SK-N-SH (cell line): Measurements from ENCODE around the gene DPH7. TPM values are rescaled to one million over a fixed set of nuclear protein-coding genes. Genes with fewer than 3 reads are reported as not detected.
A peak's percentile ranks its signal among the peaks of the same experiment; 100 is the strongest.

Experiments
- CTCF ChIA-PET: fragments of 300-600, 350-600 bp; formaldehyde crosslinking; extraction: SDS; loops from one replicate; lab custom pipeline; 2021; lab: Yijun Ruan, JAX
- POLR2A ChIA-PET: fragments of 350-600 bp; sonication (Branson Sonifier 250); formaldehyde crosslinking; extraction: SDS; loops from one replicate; lab custom pipeline; 2020; ENCODE audit warnings: antibody characterized with exemption, inconsistent platforms; lab: Yijun Ruan, JAX
- DNase-seq: peaks from one replicate; pipeline ENCODE4 v3.0.0; 2012
- H2AFZ ChIP-seq: fragments of 200-600 bp; sonication (generic); 2 replicates; pipeline ENCODE4 v1.8.1; 2016; ENCODE audit warnings: antibody characterized with exemption, mild to moderate bottlenecking, low read depth
- H3F3A ChIP-seq: fragments of 200-600 bp; sonication (generic); replicated peaks from 2 replicates; pipeline ENCODE3; 2016; ENCODE audit warnings: antibody characterized with exemption, mild to moderate bottlenecking; ENCODE audit not compliant: insufficient read depth
- H3K27ac ChIP-seq, 2 experiments: fragments of 200-500 bp in 1 of 2; fragments of 200-600 bp in 1 of 2; sonication (Bioruptor generic) in 1 of 2; sonication (generic), shearing (Covaris generic) in 1 of 2; 2 replicates each; pipeline versions ENCODE4 v1.5.1 to v1.6.1; 2014 to 2016; ENCODE audit warnings: low read depth in 2 of 2, inconsistent platforms in 1 of 2, low read length in 1 of 2, mild to moderate bottlenecking in 1 of 2, mixed read lengths in 1 of 2
- H3K27me3 ChIP-seq: fragments of 200-600 bp; sonication (generic), shearing (Covaris generic); 2 replicates; pipeline ENCODE4 v1.6.1; 2016; ENCODE audit warnings: mixed run types; ENCODE audit not compliant: insufficient read depth
- H3K36me3 ChIP-seq, 2 experiments: fragments of 200-500 bp in 1 of 2; fragments of 200-600 bp in 1 of 2; sonication (Bioruptor generic) in 1 of 2; sonication (generic) in 1 of 2; replicated peaks in 1 of 2; 2 replicates each; pipeline versions ENCODE3 to v1.5.1; 2014 to 2016; ENCODE audit warnings: low read length in 1 of 2, mild to moderate bottlenecking in 1 of 2; ENCODE audit not compliant: insufficient read depth in 2 of 2, control insufficient read depth in 1 of 2
- H3K4me1 ChIP-seq, 2 experiments: fragments of 200-500 bp in 1 of 2; fragments of 200-600 bp in 1 of 2; sonication (Bioruptor generic) in 1 of 2; sonication (generic), shearing (Covaris generic) in 1 of 2; 2 replicates each; pipeline versions ENCODE4 v1.5.1 to v1.6.1; 2014 to 2016; ENCODE audit warnings: low read depth in 1 of 2, low read length in 1 of 2, mixed run types in 1 of 2; ENCODE audit not compliant: insufficient read depth in 2 of 2, control insufficient read depth in 1 of 2
- H3K4me2 ChIP-seq: fragments of 200-600 bp; sonication (generic), shearing (Covaris generic); 2 replicates; pipeline ENCODE4 v1.6.1; 2017; ENCODE audit warnings: mixed run types
- H3K4me3 ChIP-seq, 2 experiments: fragments of 200-500 bp in 1 of 2; fragments of 200-600 bp in 1 of 2; sonication (Bioruptor generic) in 1 of 2; sonication (generic), shearing (Covaris generic) in 1 of 2; 2 replicates each; pipeline versions ENCODE4 v1.5.1 to v1.8.1; 2014 to 2016; ENCODE audit warnings: low read depth in 2 of 2, inconsistent platforms in 1 of 2, low read length in 1 of 2, mild to moderate bottlenecking in 1 of 2, mixed read lengths in 1 of 2, moderate library complexity in 1 of 2
- H3K79me2 ChIP-seq: fragments of 200-600 bp; sonication (generic); 2 replicates; pipeline ENCODE4 v1.8.1; 2017; ENCODE audit warnings: mild to moderate bottlenecking; ENCODE audit not compliant: insufficient read depth
- H3K9ac ChIP-seq: fragments of 200-600 bp; sonication (generic); 2 replicates; pipeline ENCODE4 v1.6.1; 2017; ENCODE audit warnings: mixed run types
- H3K9me2 ChIP-seq: fragments of 200-600 bp; sonication (generic); 2 replicates; pipeline ENCODE4 v1.6.1; 2017; ENCODE audit warnings: mixed run types
- H3K9me3 ChIP-seq: fragments of 200-600 bp; sonication (generic); 2 replicates; pipeline ENCODE4 v1.6.1; 2017; ENCODE audit warnings: mixed run types, mild to moderate bottlenecking, moderate library complexity
- H4K20me1 ChIP-seq: fragments of 200-600 bp; sonication (generic); 2 replicates; pipeline ENCODE4 v1.6.1; 2017; ENCODE audit warnings: mild to moderate bottlenecking, mixed run types; ENCODE audit not compliant: insufficient read depth
- CHD2 ChIP-seq: fragments of 150-350 bp; IDR thresholded peaks from 2 replicates; pipeline ENCODE4 v1.6.1; 2018; ENCODE audit warnings: low read length; ENCODE audit not compliant: partially characterized antibody
- FOSL2 ChIP-seq: IDR thresholded peaks from 2 replicates; pipeline ENCODE4 v1.4.0; 2012; ENCODE audit warnings: low read depth, mild to moderate bottlenecking, moderate library complexity, borderline replicate concordance
- FOXJ3 ChIP-seq: sonication (generic); formaldehyde crosslinking; IDR thresholded peaks from 2 replicates; pipeline ENCODE4 v1.5.1; 2020; ENCODE audit warnings: mild to moderate bottlenecking, missing genetic modification reagents
- GABPA ChIP-seq: IDR thresholded peaks from 2 replicates; pipeline ENCODE4 v1.4.0; 2012; ENCODE audit warnings: low read depth, mild to moderate bottlenecking
- JUND ChIP-seq: IDR thresholded peaks from 2 replicates; pipeline ENCODE4 v1.4.0; 2012
- MAX ChIP-seq: IDR thresholded peaks from 2 replicates; pipeline ENCODE4 v1.4.0; 2012; ENCODE audit warnings: low read depth
- MXI1 ChIP-seq: IDR thresholded peaks from 2 replicates; pipeline ENCODE4 v1.6.1; 2012; ENCODE audit warnings: mild to moderate bottlenecking, low read depth, low read length, improper control_type of control experiment
- NFIC ChIP-seq: IDR thresholded peaks from 2 replicates; pipeline ENCODE4 v1.4.0; 2012; ENCODE audit warnings: borderline replicate concordance
- NRF1 ChIP-seq: IDR thresholded peaks from 2 replicates; pipeline ENCODE4 v1.6.1; 2012; ENCODE audit warnings: low read depth, mild to moderate bottlenecking, low read length
- POLR2AphosphoS5 ChIP-seq: IDR thresholded peaks from 2 replicates; pipeline ENCODE4 v1.6.1; 2012; ENCODE audit warnings: low read depth, low read length
- RAD21 ChIP-seq: IDR thresholded peaks from 2 replicates; pipeline ENCODE4 v1.6.1; 2012; ENCODE audit warnings: mild to moderate bottlenecking, low read length
- REST ChIP-seq: IDR thresholded peaks from 2 replicates; pipeline ENCODE4 v1.6.1; 2012; ENCODE audit warnings: mild to moderate bottlenecking, low read depth, low read length, moderate library complexity
- TEAD4 ChIP-seq: IDR thresholded peaks from 2 replicates; pipeline ENCODE4 v1.4.0; 2012; ENCODE audit warnings: mild to moderate bottlenecking, borderline replicate concordance; ENCODE audit not compliant: insufficient read depth
- YY1 ChIP-seq: IDR thresholded peaks from 2 replicates; pipeline ENCODE4 v1.4.0; 2012; ENCODE audit warnings: low read depth, mild to moderate bottlenecking
- WGBS: methylation state at CpG from one replicate; pipeline ENCODE4 v1.1.6; 2017; ENCODE audit warnings: low lambda C conversion rate; 5-methylcytosine and 5-hydroxymethylcytosine counted together
- polyA plus RNA-seq, 3 experiments: library from polyadenylated mRNA; depleted of rRNA; stranded (reverse); fragments of >200 nt; gene quantifications; 2 replicates each; pipeline ENCODE4 v1.2.3, GENCODE V29; 2012

Gene DPH7
- polyA plus RNA-seq, 1 of the 3 experiments (the other 2 are of a cell fraction) = 59.9 TPM

- Histone ChIP-seq H3K9ac (peak overlapping the region; percentile 86), H3K4me1 (peaks cover 15 to 25% of the 10 kb centered on the region in 2 experiments; a peak in 3 of 4 replicates), H2AFZ (no peak overlapping the region), H3K4me2 (peak overlapping the region; percentile 81), H3K27ac (peak overlapping the region in 1 of 2 experiments; percentile 66; a peak in 2 of 4 replicates), H3K9me3 (no peaks in the 10 kb centered on the region), H3K4me3 (peak overlapping the region; percentile 76 to 97), H3K36me3 (peaks cover 13 to 17% of the 10 kb centered on the region in 2 experiments), H3K27me3 (no peaks in the 10 kb centered on the region), H4K20me1 (peaks cover 46% of the 10 kb centered on the region), H3F3A (peaks cover 11% of the 10 kb centered on the region), H3K9me2 (no peaks in the 10 kb centered on the region), H3K79me2 (peaks cover 88% of the 10 kb centered on the region)
- 83% methylated on average over 4 of the region's 4 CpGs for WGBS
- no peak for DNase-seq
- ChIA-PET CTCF (interaction anchor here (1.4 kb wide), 1 partner anchor 13 kb away, joined by 5 read pairs; no protein-coding TSS in a partner anchor), POLR2A (no interaction called here)
- no peak for TF ChIP-seq RAD21
- TF ChIP-seq JUND = no peak
- TF ChIP-seq YY1 = no peak
- TF ChIP-seq FOXJ3 (CRISPR knock-in tag) = no peak
- no peak for TF ChIP-seq FOSL2
- TF ChIP-seq NFIC = no peak
- TF ChIP-seq GABPA = no peak
- no peak for TF ChIP-seq POLR2AphosphoS5
- TF ChIP-seq TEAD4 = no peak
- no peak for TF ChIP-seq MAX
- no peak for TF ChIP-seq MXI1
- TF ChIP-seq NRF1 = no peak
- TF ChIP-seq CHD2 = no peak
- no peak for TF ChIP-seq REST
These were observed 41.3 kb upstream of the DPH7 start for GRCh38 chr9:137620048-137620405.
